Measurements from ENCODE around the gene MLANA.

The MLANA gene

GRCh38 chr9:5868235-5868634, 22.5 kb upstream of the MLANA start:
- Histone ChIP-seq H3K27me3 (ENCODE audit: control insufficient read depth in 2 of 2, insufficient read depth in 2 of 2, low read length in 2 of 2) (no peaks in the 10 kb centered on the region), H3K27ac (ENCODE audit: low read depth in 2 of 2, low read length in 2 of 2) (no peak overlapping the region), H3K4me3 (ENCODE audit: low read length in 2 of 2) (no peak overlapping the region), H3K4me1 (ENCODE audit: control insufficient read depth in 2 of 2, insufficient read depth in 2 of 2, low read length in 2 of 2) (peaks cover 2 to 9% of the 10 kb centered on the region in 2 donors), H3K9me3 (ENCODE audit: control insufficient read depth in 2 of 2, low read length in 2 of 2) (no peaks in the 10 kb centered on the region), H3K36me3 (ENCODE audit: control insufficient read depth in 2 of 2, insufficient read depth in 2 of 2, low read length in 2 of 2) (no peaks in the 10 kb centered on the region), H3K9ac (ENCODE audit: low read depth in 1 of 2, low read length in 2 of 2) (no peak overlapping the region)

GRCh38 chr9:5869315-5870019, 21.2 kb upstream of the MLANA start:
- H3K9ac ChIP-seq (ENCODE audit: low read depth in 1 of 2, low read length in 2 of 2) = no peak overlapping the region
- H3K27me3 ChIP-seq (ENCODE audit: control insufficient read depth in 2 of 2, insufficient read depth in 2 of 2, low read length in 2 of 2) = no peaks in the 10 kb centered on the region
- no peaks in the 10 kb centered on the region for H3K9me3 ChIP-seq (ENCODE audit: control insufficient read depth in 2 of 2, low read length in 2 of 2)
- no peaks in the 10 kb centered on the region for H3K36me3 ChIP-seq (ENCODE audit: control insufficient read depth in 2 of 2, insufficient read depth in 2 of 2, low read length in 2 of 2)
- no peak overlapping the region for H3K4me3 ChIP-seq (ENCODE audit: low read length in 2 of 2)
- peaks cover 0 to under 1% of the 10 kb centered on the region in 2 donors for H3K4me1 ChIP-seq (ENCODE audit: control insufficient read depth in 2 of 2, insufficient read depth in 2 of 2, low read length in 2 of 2)
- no peak overlapping the region for H3K27ac ChIP-seq (ENCODE audit: low read depth in 2 of 2, low read length in 2 of 2)

DNA sequence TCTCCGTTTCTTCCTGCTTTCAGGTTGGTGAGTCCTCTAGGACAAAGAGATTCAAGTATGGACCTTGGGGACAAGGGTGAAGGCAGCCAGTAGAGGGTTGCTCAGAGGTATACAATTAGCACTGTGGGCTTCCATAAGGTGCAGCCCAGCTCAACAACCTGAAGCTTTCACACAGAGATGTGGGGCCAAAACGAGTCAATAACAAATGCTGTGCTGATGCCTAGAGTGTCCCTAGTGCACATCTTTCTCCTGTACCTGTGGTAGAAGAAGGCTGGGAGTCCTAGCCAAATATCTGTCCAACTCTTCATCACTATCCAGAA, 20.7 kb upstream of the MLANA start:
- Histone ChIP-seq H3K36me3 (ENCODE audit: control insufficient read depth in 2 of 2, insufficient read depth in 2 of 2, low read length in 2 of 2) (no peaks in the 10 kb centered on the region), H3K27me3 (ENCODE audit: control insufficient read depth in 2 of 2, insufficient read depth in 2 of 2, low read length in 2 of 2) (no peaks in the 10 kb centered on the region), H3K27ac (ENCODE audit: low read depth in 2 of 2, low read length in 2 of 2) (no peak overlapping the region), H3K4me1 (ENCODE audit: control insufficient read depth in 2 of 2, insufficient read depth in 2 of 2, low read length in 2 of 2) (no peaks in the 10 kb centered on the region), H3K9ac (ENCODE audit: low read depth in 1 of 2, low read length in 2 of 2) (no peak overlapping the region), H3K4me3 (ENCODE audit: low read length in 2 of 2) (no peak overlapping the region), H3K9me3 (ENCODE audit: control insufficient read depth in 2 of 2, low read length in 2 of 2) (no peaks in the 10 kb centered on the region)

GRCh38 chr9:5870691-5871090, 20.0 kb upstream of the MLANA start:
- Histone ChIP-seq H3K9ac (ENCODE audit: low read depth in 1 of 2, low read length in 2 of 2) (no peak overlapping the region), H3K27ac (ENCODE audit: low read depth in 2 of 2, low read length in 2 of 2) (no peak overlapping the region), H3K4me1 (ENCODE audit: control insufficient read depth in 2 of 2, insufficient read depth in 2 of 2, low read length in 2 of 2) (no peaks in the 10 kb centered on the region)

GRCh38 chr9:5871785-5872184, 18.9 kb upstream of the MLANA start:
- H3K4me3 ChIP-seq (ENCODE audit: low read length in 2 of 2) = no peak overlapping the region
- H3K27ac ChIP-seq (ENCODE audit: low read depth in 2 of 2, low read length in 2 of 2) = no peak overlapping the region

More at GRCh38 chr9:5870691-5871090, 20.0 kb upstream of the MLANA start:
- no peaks in the 10 kb centered on the region for H3K36me3 ChIP-seq (ENCODE audit: control insufficient read depth in 2 of 2, insufficient read depth in 2 of 2, low read length in 2 of 2)
- H3K9me3 ChIP-seq (ENCODE audit: control insufficient read depth in 2 of 2, low read length in 2 of 2) = no peaks in the 10 kb centered on the region
- no peak overlapping the region for H3K4me3 ChIP-seq (ENCODE audit: low read length in 2 of 2)
- H3K27me3 ChIP-seq (ENCODE audit: control insufficient read depth in 2 of 2, insufficient read depth in 2 of 2, low read length in 2 of 2) = no peaks in the 10 kb centered on the region

DNA sequence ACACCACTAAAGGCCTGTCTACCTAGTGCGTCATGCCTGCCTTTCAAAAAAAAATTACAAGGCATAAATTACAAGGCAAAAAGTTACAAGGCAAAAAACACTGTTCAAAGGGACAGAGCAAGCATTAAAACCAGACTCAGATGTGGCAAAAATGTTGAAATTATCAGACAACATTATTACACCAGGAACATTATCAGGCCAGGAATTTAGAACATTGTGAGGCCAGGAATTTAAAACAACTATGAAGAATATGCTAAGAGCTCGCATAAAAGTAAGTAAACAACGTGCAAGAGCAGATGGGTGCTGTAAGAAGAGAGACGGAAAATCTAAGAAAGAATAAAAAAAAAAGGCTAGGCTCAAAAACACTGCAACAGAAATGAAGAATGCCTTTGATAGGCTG, 18.2 kb upstream of the MLANA start:
- Histone ChIP-seq H3K9me3 (ENCODE audit: control insufficient read depth in 2 of 2, low read length in 2 of 2) (no peaks in the 10 kb centered on the region), H3K4me3 (ENCODE audit: low read length in 2 of 2) (no peak overlapping the region), H3K4me1 (ENCODE audit: control insufficient read depth in 2 of 2, insufficient read depth in 2 of 2, low read length in 2 of 2) (no peaks in the 10 kb centered on the region), H3K9ac (ENCODE audit: low read depth in 1 of 2, low read length in 2 of 2) (no peak overlapping the region), H3K27ac (ENCODE audit: low read depth in 2 of 2, low read length in 2 of 2) (no peak overlapping the region), H3K27me3 (ENCODE audit: control insufficient read depth in 2 of 2, insufficient read depth in 2 of 2, low read length in 2 of 2) (no peaks in the 10 kb centered on the region), H3K36me3 (ENCODE audit: control insufficient read depth in 2 of 2, insufficient read depth in 2 of 2, low read length in 2 of 2) (no peaks in the 10 kb centered on the region)

More at GRCh38 chr9:5871785-5872184, 18.9 kb upstream of the MLANA start:
- H3K36me3 ChIP-seq (ENCODE audit: control insufficient read depth in 2 of 2, insufficient read depth in 2 of 2, low read length in 2 of 2) = no peaks in the 10 kb centered on the region
- H3K9ac ChIP-seq (ENCODE audit: low read depth in 1 of 2, low read length in 2 of 2) = no peak overlapping the region
- no peaks in the 10 kb centered on the region for H3K27me3 ChIP-seq (ENCODE audit: control insufficient read depth in 2 of 2, insufficient read depth in 2 of 2, low read length in 2 of 2)
- no peaks in the 10 kb centered on the region for H3K4me1 ChIP-seq (ENCODE audit: control insufficient read depth in 2 of 2, insufficient read depth in 2 of 2, low read length in 2 of 2)
- no peaks in the 10 kb centered on the region for H3K9me3 ChIP-seq (ENCODE audit: control insufficient read depth in 2 of 2, low read length in 2 of 2)

- no peak overlapping the region for H3K27ac ChIP-seq (ENCODE audit: low read depth in 2 of 2, low read length in 2 of 2)
- no peak overlapping the region for H3K4me3 ChIP-seq (ENCODE audit: low read length in 2 of 2)
- H3K36me3 ChIP-seq (ENCODE audit: control insufficient read depth in 2 of 2, insufficient read depth in 2 of 2, low read length in 2 of 2) = no peaks in the 10 kb centered on the region
- H3K4me1 ChIP-seq (ENCODE audit: control insufficient read depth in 2 of 2, insufficient read depth in 2 of 2, low read length in 2 of 2) = no peaks in the 10 kb centered on the region
- H3K9ac ChIP-seq (ENCODE audit: low read depth in 1 of 2, low read length in 2 of 2) = no peak overlapping the region
- H3K9me3 ChIP-seq (ENCODE audit: control insufficient read depth in 2 of 2, low read length in 2 of 2) = no peaks in the 10 kb centered on the region
- no peaks in the 10 kb centered on the region for H3K27me3 ChIP-seq (ENCODE audit: control insufficient read depth in 2 of 2, insufficient read depth in 2 of 2, low read length in 2 of 2)
Measured at GRCh38 chr9:5873439-5873838, 17.2 kb upstream of the MLANA start.

DNA sequence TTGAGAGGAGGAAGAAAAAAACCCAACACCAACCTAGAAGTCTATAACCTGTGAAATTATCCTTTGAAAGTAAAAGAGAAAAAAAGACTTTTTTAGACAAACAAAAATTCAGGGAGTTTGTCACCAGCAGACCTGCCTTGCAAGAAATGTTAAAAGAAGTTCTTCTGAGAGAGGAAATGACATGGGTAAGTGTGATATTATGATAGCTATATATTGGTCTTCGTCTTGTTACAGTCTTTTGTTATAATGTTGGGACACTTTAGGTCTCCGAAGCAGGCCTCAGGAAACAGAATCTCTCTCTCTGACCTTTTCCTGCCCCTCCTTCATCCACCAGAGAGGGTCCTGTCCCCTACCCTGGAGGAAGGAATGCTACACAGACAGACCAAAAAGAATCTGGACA, 16.6 kb upstream of the MLANA start:
- Histone ChIP-seq H3K27ac (ENCODE audit: low read depth in 2 of 2, low read length in 2 of 2) (no peak overlapping the region), H3K27me3 (ENCODE audit: control insufficient read depth in 2 of 2, insufficient read depth in 2 of 2, low read length in 2 of 2) (no peaks in the 10 kb centered on the region), H3K4me1 (ENCODE audit: control insufficient read depth in 2 of 2, insufficient read depth in 2 of 2, low read length in 2 of 2) (no peaks in the 10 kb centered on the region), H3K9me3 (ENCODE audit: control insufficient read depth in 2 of 2, low read length in 2 of 2) (no peaks in the 10 kb centered on the region), H3K36me3 (ENCODE audit: control insufficient read depth in 2 of 2, insufficient read depth in 2 of 2, low read length in 2 of 2) (no peaks in the 10 kb centered on the region), H3K4me3 (ENCODE audit: low read length in 2 of 2) (no peak overlapping the region), H3K9ac (ENCODE audit: low read depth in 1 of 2, low read length in 2 of 2) (no peak overlapping the region)

GRCh38 chr9:5876026-5876425, 14.7 kb upstream of the MLANA start:
- Histone ChIP-seq H3K4me3 (ENCODE audit: low read length in 2 of 2) (no peak overlapping the region), H3K27ac (ENCODE audit: low read depth in 2 of 2, low read length in 2 of 2) (no peak overlapping the region), H3K36me3 (ENCODE audit: control insufficient read depth in 2 of 2, insufficient read depth in 2 of 2, low read length in 2 of 2) (no peaks in the 10 kb centered on the region), H3K9ac (ENCODE audit: low read depth in 1 of 2, low read length in 2 of 2) (no peak overlapping the region), H3K9me3 (ENCODE audit: control insufficient read depth in 2 of 2, low read length in 2 of 2) (no peaks in the 10 kb centered on the region), H3K27me3 (ENCODE audit: control insufficient read depth in 2 of 2, insufficient read depth in 2 of 2, low read length in 2 of 2) (no peaks in the 10 kb centered on the region), H3K4me1 (ENCODE audit: control insufficient read depth in 2 of 2, insufficient read depth in 2 of 2, low read length in 2 of 2) (no peaks in the 10 kb centered on the region)

DNA sequence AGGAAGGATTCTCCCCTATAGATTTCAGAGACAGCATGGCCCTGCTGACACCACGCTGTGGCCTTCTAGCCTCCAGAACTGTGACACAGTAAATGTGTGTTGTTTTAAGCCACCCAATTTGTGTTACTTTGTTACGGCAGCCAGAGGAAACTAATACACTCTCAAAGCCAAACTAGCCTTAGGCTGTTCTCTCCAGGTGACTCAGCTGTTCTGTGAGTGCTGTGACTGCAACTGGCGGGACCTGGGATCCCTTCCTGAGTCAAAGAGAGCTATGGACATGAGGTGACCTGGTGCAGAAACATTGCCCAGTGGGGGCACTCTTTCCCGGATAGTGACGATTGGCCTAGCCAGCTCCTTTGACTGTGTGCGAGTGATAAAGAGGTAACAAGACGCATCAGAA, 14.0 kb upstream of the MLANA start:
- H3K4me1 ChIP-seq (ENCODE audit: control insufficient read depth in 2 of 2, insufficient read depth in 2 of 2, low read length in 2 of 2) = no peaks in the 10 kb centered on the region
- no peak overlapping the region for H3K27ac ChIP-seq (ENCODE audit: low read depth in 2 of 2, low read length in 2 of 2)
- no peak overlapping the region for H3K9ac ChIP-seq (ENCODE audit: low read depth in 1 of 2, low read length in 2 of 2)
- H3K9me3 ChIP-seq (ENCODE audit: control insufficient read depth in 2 of 2, low read length in 2 of 2) = no peaks in the 10 kb centered on the region
- H3K4me3 ChIP-seq (ENCODE audit: low read length in 2 of 2) = no peak overlapping the region
- no peaks in the 10 kb centered on the region for H3K27me3 ChIP-seq (ENCODE audit: control insufficient read depth in 2 of 2, insufficient read depth in 2 of 2, low read length in 2 of 2)
- H3K36me3 ChIP-seq (ENCODE audit: control insufficient read depth in 2 of 2, insufficient read depth in 2 of 2, low read length in 2 of 2) = no peaks in the 10 kb centered on the region
